Neuronal stem cell (in vitro differentiated cells): ENCODE measurements around the gene SEC61B.
"Not testable (repeated sequence)": the region's sequence is repeated elsewhere in the genome, so short reads cannot be mapped to it uniquely, and the experiment has no call there.

ENCODE experiments used
- DNase-seq: peaks from one replicate; pipeline ENCODE4 v3.0.0-alpha.2; 2013; ENCODE audit warnings: low spot score
- H2AFZ ChIP-seq: one replicate; pipeline ENCODE4 v1.6.1; 2013; ENCODE audit warnings: mild to moderate bottlenecking, low read length, inconsistent platforms
- H2AK5ac ChIP-seq: 2 replicates; pipeline ENCODE4 v1.6.1; 2013; ENCODE audit warnings: low read depth, mild to moderate bottlenecking, inconsistent platforms, low read length, moderate library complexity, mixed read lengths
- H2BK120ac ChIP-seq: 2 replicates; pipeline ENCODE4 v1.6.1; 2013; ENCODE audit warnings: low read depth, mild to moderate bottlenecking, inconsistent platforms, low read length, moderate library complexity, mixed read lengths
- H2BK12ac ChIP-seq: one replicate; pipeline ENCODE4 v1.6.1; 2013; ENCODE audit warnings: low read length, inconsistent platforms
- H2BK15ac ChIP-seq: 2 replicates; pipeline ENCODE4 v1.6.1; 2013; ENCODE audit warnings: mild to moderate bottlenecking, low read length, inconsistent platforms, mixed read lengths
- H2BK5ac ChIP-seq: one replicate; pipeline ENCODE4 v1.6.1; 2013; ENCODE audit warnings: inconsistent platforms, mild to moderate bottlenecking, low read length, moderate library complexity
- H3K14ac ChIP-seq: one replicate; pipeline ENCODE4 v1.6.1; 2013; ENCODE audit warnings: low read length, inconsistent platforms
- H3K18ac ChIP-seq: 2 replicates; pipeline ENCODE4 v1.6.1; 2013; ENCODE audit warnings: low read length, inconsistent platforms
- H3K23ac ChIP-seq: 2 replicates; pipeline ENCODE4 v1.6.1; 2013; ENCODE audit warnings: low read depth, mild to moderate bottlenecking, mixed read lengths, low read length, inconsistent platforms; ENCODE audit not compliant: poor library complexity
- H3K27ac ChIP-seq: replicated peaks from 3 replicates; pipeline ENCODE4 v1.5.1; 2013; ENCODE audit warnings: low read length, inconsistent platforms
- H3K27me3 ChIP-seq, 3 experiments: 2 replicates each; pipeline ENCODE4 v1.6.1; 2013; ENCODE audit warnings: low read length in 3 of 3, mild to moderate bottlenecking in 2 of 3, inconsistent platforms in 1 of 3, low read depth in 1 of 3, mixed read lengths in 1 of 3, moderate library complexity in 1 of 3; ENCODE audit not compliant: control insufficient read depth in 3 of 3, insufficient read depth in 3 of 3
- H3K36me3 ChIP-seq, 2 donors: replicated peaks in 1 of 2; 2 replicates each; pipeline ENCODE4 v1.6.1; 2013; ENCODE audit warnings: low read length in 2 of 2; ENCODE audit not compliant: control insufficient read depth in 2 of 2, insufficient read depth in 2 of 2
- H3K4ac ChIP-seq: 2 replicates; pipeline ENCODE4 v1.6.1; 2013; ENCODE audit warnings: inconsistent platforms, mild to moderate bottlenecking, low read length, moderate library complexity
- H3K4me1 ChIP-seq, 2 donors: 1 replicate in 1 of 2; 2 replicates in 1 of 2; pipeline ENCODE4 v1.6.1; 2013; ENCODE audit warnings: low read length in 2 of 2, low read depth in 1 of 2; ENCODE audit not compliant: control insufficient read depth in 2 of 2, insufficient read depth in 1 of 2
- H3K4me2 ChIP-seq: one replicate; pipeline ENCODE4 v1.6.1; 2013; ENCODE audit warnings: mild to moderate bottlenecking, low read length, inconsistent platforms; ENCODE audit not compliant: insufficient read depth, poor library complexity, severe bottlenecking
- H3K4me3 ChIP-seq, 2 donors: 2 replicates each; pipeline ENCODE4 v1.5.1; 2013; ENCODE audit warnings: low read length in 2 of 2, mild to moderate bottlenecking in 2 of 2, inconsistent platforms in 1 of 2, moderate library complexity in 1 of 2
- H3K79me1 ChIP-seq: one replicate; pipeline ENCODE4 v1.6.1; 2013; ENCODE audit warnings: low read depth, mild to moderate bottlenecking, inconsistent platforms, low read length, moderate library complexity
- H3K9ac ChIP-seq: one replicate; pipeline ENCODE4 v1.6.1; 2013; ENCODE audit warnings: mild to moderate bottlenecking, low read depth, low read length, inconsistent platforms; ENCODE audit not compliant: poor library complexity
- H3K9me3 ChIP-seq, 2 donors: replicated peaks in 1 of 2; 2 replicates each; pipeline versions ENCODE3 to v1.6.1; 2013; ENCODE audit warnings: low read length in 2 of 2, mild to moderate bottlenecking in 2 of 2, inconsistent platforms in 1 of 2, low read depth in 1 of 2, mixed read lengths in 1 of 2, moderate library complexity in 1 of 2; ENCODE audit not compliant: control insufficient read depth in 2 of 2, insufficient read depth in 1 of 2
- H4K8ac ChIP-seq: one replicate; pipeline ENCODE4 v1.6.1; 2013; ENCODE audit warnings: low read depth, mild to moderate bottlenecking, inconsistent platforms, low read length, moderate library complexity
- H4K91ac ChIP-seq: one replicate; pipeline ENCODE4 v1.6.1; 2013; ENCODE audit warnings: low read length, low read depth, mild to moderate bottlenecking, inconsistent platforms; ENCODE audit not compliant: poor library complexity
- WGBS, 2 donors: extraction: QIAGEN DNeasy Blood & Tissue Kit; methylation state at CpG; one replicate each; pipeline ENCODE4 v1.1.7; 2013; ENCODE audit warnings: missing lambda C conversion rate in 2 of 2, mixed read lengths in 1 of 2; ENCODE audit not compliant: insufficient read length in 2 of 2, insufficient replicate concordance in 1 of 2; ENCODE audit errors: extremely low coverage in 2 of 2; 5-methylcytosine and 5-hydroxymethylcytosine counted together

The SEC61B gene

DNA sequence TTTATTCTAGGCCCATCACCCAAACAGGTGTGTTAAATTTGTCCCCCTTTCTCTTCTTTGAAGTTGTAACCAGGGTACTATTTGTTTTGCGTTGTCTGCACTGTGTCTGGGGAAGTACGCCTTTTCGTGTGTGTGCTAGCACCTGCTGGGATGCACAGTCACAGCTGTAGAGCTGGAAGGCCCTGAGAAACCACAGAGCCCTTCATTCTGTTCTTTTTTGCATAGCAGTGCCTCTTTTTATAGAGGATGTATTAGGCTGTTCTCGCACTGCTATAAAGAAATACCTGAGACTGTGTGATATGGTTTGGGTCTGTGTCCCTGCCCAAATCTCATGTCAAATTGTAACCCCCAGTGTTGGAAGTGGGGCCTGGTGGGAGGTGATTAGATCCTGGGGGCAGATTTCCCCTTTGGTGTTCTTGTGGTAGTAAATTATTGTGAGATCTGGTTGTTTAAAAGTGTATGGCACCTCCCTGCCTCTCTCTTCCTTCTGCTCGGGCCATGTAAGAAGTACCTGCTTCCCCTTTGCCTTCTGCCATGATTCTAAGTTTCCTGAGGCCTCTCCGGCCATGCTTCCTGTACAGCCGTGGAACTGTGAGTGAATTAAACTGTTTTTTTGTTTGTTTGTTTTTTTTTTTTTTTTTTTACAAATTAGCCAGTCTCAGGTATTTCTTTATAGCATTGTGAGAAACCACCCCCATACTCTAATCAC lies 14.0 kb downstream of the SEC61B start:
- Histone ChIP-seq H3K4me2 (no peak overlapping the region), H3K18ac (no peak overlapping the region), H3K14ac (no peak overlapping the region), H4K91ac (no peak overlapping the region), H3K23ac (no peak overlapping the region), H4K8ac (no peak overlapping the region), H2BK12ac (no peak overlapping the region), H3K79me1 (no peaks in the 10 kb centered on the region), H3K36me3 (peaks cover 2 to 33% of the 10 kb centered on the region in 2 donors), H3K4ac (no peak overlapping the region), H2BK15ac (no peak overlapping the region), H2AK5ac (no peak overlapping the region), H3K4me3 (no peak overlapping the region), H3K9me3 (no peaks in the 10 kb centered on the region), H2AFZ (no peak overlapping the region), H3K4me1 (peaks cover 2 to 3% of the 10 kb centered on the region in 2 donors), H2BK120ac (no peak overlapping the region), H3K27me3 (no peaks in the 10 kb centered on the region), H3K27ac (no peak overlapping the region), H3K9ac (no peak overlapping the region), H2BK5ac (no peak overlapping the region)
- WGBS, 2 donors: no CpG with 5 or more reads among the region's 7 CpGs
- no peak for DNase-seq

DNA sequence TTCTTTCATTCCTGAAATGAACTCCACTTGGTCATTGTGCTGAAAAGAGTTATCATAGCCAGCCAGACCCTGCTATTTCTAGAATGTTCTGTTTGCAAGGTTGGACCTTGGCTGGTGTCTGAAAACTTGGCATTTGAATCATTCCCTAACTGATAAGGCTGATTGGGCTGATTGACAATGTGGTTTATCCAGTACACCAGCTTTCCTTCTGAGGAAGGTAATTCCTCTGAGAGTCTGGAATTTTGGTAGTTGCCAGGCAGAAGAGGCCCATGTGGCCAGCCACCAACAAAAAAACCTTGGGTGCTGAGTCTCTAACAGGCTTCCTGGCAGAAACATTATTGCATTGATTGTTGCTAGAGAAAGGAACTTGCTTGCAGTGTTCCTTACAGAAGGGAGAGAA lies 15.3 kb downstream of the SEC61B start:
- Histone ChIP-seq H3K14ac (no peak overlapping the region), H2BK120ac (no peak overlapping the region), H3K9ac (no peak overlapping the region), H2AFZ (no peak overlapping the region), H3K4me2 (no peak overlapping the region), H3K9me3 (no peaks in the 10 kb centered on the region), H3K27ac (no peak overlapping the region), H4K91ac (no peak overlapping the region), H3K4ac (no peak overlapping the region), H2AK5ac (no peak overlapping the region), H3K36me3 (peaks cover 2 to 21% of the 10 kb centered on the region in 2 donors), H3K79me1 (no peaks in the 10 kb centered on the region), H3K18ac (no peak overlapping the region), H3K4me3 (no peak overlapping the region), H2BK12ac (no peak overlapping the region), H3K4me1 (peaks cover 2 to 3% of the 10 kb centered on the region in 2 donors), H2BK5ac (no peak overlapping the region), H3K23ac (no peak overlapping the region), H3K27me3 (no peaks in the 10 kb centered on the region), H4K8ac (no peak overlapping the region), H2BK15ac (no peak overlapping the region)
- DNase-seq: no peak

DNA sequence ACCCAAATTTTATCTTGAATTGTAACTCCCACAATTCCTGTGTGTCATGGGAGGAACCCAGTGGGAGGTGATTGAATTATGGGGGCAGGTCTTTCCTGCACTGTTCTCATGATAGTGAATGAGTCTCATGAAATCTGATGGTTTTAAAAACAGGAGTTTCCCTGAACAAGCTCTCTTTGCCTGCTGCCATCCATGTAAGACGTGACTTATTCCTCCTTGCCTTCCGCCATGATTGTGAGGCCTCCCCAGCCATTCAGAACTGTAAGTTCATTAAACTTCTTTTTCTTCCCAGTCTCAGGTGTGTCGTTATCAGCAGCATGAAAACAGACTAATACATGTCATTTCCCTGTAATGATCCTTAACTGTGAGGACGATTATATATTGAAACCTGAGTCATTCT lies 15.8 kb downstream of the SEC61B start:
- H3K9me3 ChIP-seq, H2BK12ac ChIP-seq, H4K91ac ChIP-seq, H3K23ac ChIP-seq, H3K18ac ChIP-seq, H3K27ac ChIP-seq, H3K14ac ChIP-seq, H3K79me1 ChIP-seq, H2AFZ ChIP-seq, H3K4me1 ChIP-seq, H4K8ac ChIP-seq, H3K4me2 ChIP-seq, H2BK5ac ChIP-seq, H3K9ac ChIP-seq, H3K4me3 ChIP-seq, H3K4ac ChIP-seq, H2BK120ac ChIP-seq, H3K27me3 ChIP-seq, H2BK15ac ChIP-seq, H2AK5ac ChIP-seq, DNase-seq: not testable (repeated sequence)
- peaks cover 2 to 16% of the 10 kb centered on the region in 2 donors for H3K36me3 ChIP-seq
- no CpG with 5 or more reads among the region's 4 CpGs for WGBS, 2 donors

DNA sequence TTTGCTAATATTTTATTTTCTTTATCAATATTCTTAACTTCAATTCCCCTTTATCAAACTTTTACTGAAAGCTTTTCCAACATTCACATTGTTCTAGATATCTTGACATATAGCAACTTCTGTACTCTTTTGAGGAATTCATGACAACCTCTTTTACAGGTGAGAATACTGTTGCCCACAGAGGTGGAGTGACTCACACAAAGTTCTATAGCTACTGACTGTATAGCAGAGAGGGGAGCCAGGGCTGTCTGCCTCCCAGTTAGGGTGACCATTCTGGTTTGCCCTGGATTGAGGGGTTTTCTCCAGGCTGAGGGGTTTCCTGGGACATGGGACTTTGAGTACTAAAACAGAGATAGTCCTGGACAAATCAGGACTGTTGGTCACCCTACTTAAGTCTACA lies 16.2 kb downstream of the SEC61B start:
- Histone ChIP-seq H2BK12ac (no peak overlapping the region), H2BK5ac (no peak overlapping the region), H3K27ac (no peak overlapping the region), H2BK120ac (no peak overlapping the region), H3K9me3 (no peaks in the 10 kb centered on the region), H3K4me1 (peaks cover 2 to 3% of the 10 kb centered on the region in 2 donors), H3K9ac (no peak overlapping the region), H3K23ac (no peak overlapping the region), H3K4me2 (no peak overlapping the region), H3K4ac (no peak overlapping the region), H2AFZ (no peak overlapping the region), H4K8ac (no peak overlapping the region), H3K79me1 (no peaks in the 10 kb centered on the region), H2BK15ac (no peak overlapping the region), H3K18ac (no peak overlapping the region), H3K14ac (no peak overlapping the region), H2AK5ac (no peak overlapping the region), H3K27me3 (no peaks in the 10 kb centered on the region), H4K91ac (no peak overlapping the region), H3K36me3 (peaks cover 2 to 11% of the 10 kb centered on the region in 2 donors), H3K4me3 (no peak overlapping the region)
- DNase-seq: no peak
